HG02938 (cell line): ENCODE results near the gene NELFE.
A peak's percentile ranks its signal among the peaks of the same experiment; 100 is the strongest.
"Not testable (repeated sequence)": the region's sequence is repeated elsewhere in the genome, so short reads cannot be mapped to it uniquely, and the experiment has no call there.

Source experiments
- ATAC-seq: cut with Tn5 transposase; IDR thresholded peaks from one replicate; pipeline ENCODE4 v1.9.1; 2021; ENCODE audit warnings: mild to moderate bottlenecking, moderate library complexity; ENCODE audit not compliant: unreplicated experiment

NELFE gene, protein sequence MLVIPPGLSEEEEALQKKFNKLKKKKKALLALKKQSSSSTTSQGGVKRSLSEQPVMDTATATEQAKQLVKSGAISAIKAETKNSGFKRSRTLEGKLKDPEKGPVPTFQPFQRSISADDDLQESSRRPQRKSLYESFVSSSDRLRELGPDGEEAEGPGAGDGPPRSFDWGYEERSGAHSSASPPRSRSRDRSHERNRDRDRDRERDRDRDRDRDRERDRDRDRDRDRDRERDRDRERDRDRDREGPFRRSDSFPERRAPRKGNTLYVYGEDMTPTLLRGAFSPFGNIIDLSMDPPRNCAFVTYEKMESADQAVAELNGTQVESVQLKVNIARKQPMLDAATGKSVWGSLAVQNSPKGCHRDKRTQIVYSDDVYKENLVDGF

DNA sequence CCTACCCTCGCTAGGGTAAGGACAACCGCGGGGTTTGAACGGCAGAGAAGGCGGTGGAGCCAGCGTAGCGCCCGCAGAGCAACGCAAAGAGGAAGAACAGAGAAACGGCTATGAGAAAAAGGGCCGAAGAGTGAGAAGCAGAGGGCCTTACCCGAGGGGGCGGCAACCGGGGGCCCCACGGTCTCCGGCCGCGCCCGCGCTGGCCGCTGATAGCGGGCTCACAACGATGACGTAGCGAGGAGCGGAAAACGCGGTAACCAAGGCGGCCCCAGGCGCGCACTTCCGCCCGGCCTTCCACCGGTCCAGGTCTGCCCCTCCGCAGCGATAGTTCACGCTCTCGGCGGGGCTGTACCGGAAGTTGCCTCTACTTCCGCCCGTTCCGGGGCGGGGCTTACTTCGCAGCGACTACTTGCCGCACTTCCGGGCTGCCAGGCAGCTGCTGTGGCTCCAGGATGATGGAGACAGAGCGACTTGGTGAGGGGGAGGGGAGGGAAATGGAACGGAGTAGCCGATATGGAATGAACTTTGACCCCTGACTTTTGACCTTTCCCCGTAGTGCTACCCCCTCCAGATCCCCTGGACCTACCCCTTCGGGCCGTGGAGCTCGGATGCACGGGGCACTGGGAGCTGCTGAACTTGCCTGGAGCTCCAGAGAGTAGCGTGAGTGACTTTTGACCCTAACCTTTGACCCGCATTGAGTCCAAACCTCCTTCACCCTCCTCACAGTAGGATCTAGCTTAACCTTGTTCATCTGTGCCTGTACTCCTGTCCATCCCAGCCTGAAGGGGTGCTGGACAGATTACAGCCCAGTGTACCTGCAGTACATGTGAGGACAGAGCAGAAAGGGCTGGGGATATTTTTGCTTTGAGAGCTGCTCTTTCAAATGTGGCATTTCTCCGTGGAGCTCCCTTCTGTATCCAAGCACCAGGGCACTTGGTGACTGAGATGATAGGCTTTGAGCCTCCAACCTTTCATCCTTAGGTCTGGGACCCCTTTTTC is at the start of gene NELFE, which contains the start of gene SKIC2:
NELFE (minus strand) TSS at position 231 of the 999 bp plus-strand sequence. CDS start 525 bp downstream, outside the sequence.
SKIC2 (plus strand) TSS at position 435 of the 999 bp plus-strand sequence; CDS start at position 453, 18 bp downstream.
- peak; percentile 96 for ATAC-seq

DNA sequence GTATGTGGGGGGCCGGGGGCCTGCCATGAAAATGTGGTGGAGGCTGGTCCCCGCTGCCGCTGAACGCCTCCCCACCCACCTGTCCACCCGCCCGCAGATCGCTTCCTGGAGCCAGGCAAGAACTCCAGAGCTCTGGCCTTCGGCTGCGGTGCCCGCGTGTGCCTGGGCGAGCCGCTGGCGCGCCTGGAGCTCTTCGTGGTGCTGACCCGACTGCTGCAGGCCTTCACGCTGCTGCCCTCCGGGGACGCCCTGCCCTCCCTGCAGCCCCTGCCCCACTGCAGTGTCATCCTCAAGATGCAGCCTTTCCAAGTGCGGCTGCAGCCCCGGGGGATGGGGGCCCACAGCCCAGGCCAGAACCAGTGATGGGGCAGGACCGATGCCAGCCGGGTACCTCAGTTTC is 49.3 kb upstream of the NELFE start:
- ATAC-seq, result not testable (repeated sequence)

DNA sequence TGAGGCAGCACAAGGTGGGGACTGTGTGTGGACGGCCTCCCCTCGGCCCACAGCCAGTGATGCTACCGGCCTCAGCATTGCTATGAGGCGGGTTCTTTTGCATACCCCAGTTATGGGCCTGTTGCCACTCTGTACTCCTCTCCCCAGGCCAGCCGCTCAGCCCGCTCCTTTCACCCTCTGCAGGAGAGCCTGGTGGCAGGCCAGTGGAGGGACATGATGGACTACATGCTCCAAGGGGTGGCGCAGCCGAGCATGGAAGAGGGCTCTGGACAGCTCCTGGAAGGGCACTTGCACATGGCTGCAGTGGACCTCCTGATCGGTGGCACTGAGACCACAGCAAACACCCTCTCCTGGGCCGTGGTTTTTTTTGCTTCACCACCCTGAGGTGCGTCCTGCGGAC is 48.3 kb upstream of the NELFE start:
- ATAC-seq, result not testable (repeated sequence)

DNA sequence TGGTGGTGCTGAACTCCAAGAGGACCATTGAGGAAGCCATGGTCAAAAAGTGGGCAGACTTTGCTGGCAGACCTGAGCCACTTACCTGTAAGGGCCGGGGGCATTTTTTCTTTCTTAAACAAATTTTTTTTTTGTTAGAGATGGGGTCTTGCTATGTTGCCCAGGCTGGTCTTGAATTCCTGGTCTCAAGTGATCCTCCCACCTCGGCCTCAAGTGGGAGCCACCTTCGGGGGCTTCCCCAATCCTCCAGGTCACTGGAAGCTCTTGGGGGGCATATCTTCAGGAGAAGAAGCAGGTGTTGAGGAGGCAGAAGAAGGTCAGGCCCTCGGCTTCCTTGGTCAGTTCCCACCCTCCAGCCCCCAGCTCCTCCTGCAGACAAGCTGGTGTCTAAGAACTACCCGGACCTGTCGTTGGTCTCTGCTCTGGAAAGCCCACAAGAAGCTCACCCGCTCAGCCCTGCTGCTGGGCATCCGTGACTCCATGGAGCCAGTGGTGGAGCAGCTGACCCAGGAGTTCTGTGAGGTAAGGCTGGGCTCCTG is 47.3 kb upstream of the NELFE start:
- ATAC-seq, result not testable (repeated sequence)

DNA sequence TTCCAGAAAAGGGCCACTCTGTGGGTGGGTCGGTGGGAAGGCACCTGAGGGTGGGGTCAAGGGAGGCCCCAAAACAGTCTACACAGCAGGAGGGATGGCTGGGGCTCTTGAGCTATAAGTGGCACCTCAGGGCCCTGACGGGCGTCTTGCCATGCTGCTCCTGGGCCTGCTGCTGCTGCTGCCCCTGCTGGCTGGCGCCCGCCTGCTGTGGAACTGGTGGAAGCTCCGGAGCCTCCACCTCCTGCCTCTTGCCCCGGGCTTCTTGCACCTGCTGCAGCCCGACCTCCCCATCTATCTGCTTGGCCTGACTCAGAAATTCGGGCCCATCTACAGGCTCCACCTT is 46.7 kb upstream of the NELFE start:
- ATAC-seq, result not testable (repeated sequence)

DNA sequence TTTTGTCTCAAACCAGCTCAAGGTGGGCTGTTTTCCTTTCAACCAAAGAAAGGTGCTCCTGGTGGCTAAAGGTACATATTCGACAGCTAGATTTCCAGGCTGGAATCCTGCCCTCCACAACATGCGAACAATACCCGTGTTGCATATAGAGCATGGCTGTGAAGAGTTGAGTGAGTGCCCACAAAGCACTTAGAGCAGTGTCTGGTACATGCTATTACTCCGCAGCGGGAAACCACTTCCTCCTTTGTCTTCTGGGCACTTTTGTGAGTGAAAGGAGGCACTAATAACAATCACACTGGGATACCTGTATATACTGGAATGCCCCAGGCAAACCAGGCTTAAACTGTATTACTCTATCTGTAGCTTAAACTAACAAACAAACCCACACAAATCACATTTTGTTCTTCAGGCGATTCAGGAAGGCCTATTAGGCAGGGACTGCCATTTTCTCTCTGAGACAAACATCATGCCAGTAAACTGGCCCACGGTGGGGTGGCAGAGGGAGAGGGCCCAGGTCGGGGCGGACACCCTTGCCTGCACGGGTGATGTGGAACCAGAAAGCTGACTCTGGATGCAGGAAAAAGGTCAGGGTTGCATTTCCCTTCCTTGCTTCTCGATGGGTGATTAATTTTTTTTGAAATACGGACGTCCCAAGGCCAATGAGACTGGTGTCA is 46.2 kb upstream of the NELFE start:
- not testable (repeated sequence) for ATAC-seq

DNA sequence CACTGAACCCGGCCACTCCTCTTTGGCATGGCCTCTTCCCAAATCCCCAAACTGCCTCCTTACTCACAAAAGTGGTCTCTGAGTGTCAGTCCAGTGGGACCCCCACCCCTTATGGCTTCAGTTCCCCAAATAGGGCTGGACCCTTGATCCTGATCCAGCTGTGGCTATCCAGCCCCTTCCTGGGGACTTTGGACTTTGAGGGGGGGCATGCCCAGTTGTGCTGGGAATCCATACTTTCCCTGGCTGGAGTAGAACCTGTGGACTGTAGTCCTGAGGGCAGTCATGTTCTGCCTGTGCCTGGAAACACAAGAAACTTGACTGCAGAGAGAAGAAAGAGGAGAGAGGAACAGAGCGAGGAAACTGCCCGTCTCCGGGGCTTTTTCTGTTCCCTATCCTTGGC is 45.6 kb upstream of the NELFE start:
- ATAC-seq, result not testable (repeated sequence)

DNA sequence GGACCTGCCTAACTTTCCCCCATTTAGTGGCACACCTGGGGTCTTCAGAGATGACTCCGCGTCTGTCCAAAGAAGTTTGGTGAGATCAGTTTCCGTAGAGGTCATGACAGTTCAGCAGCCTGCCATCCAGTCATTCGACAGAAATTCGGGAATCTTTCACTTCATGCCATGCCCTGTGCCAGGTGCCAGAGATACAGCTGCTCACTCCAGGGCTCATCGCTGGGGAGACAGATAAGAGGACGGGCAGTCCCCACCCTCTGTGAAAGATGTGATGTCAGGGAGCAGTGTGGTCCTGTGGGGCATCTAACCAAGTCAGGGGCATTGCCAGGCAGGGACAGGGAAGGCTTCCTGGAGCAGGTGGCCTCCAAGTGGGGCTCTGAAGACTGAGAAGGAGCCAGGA is 44.5 kb upstream of the NELFE start:
- ATAC-seq, result not testable (repeated sequence)

DNA sequence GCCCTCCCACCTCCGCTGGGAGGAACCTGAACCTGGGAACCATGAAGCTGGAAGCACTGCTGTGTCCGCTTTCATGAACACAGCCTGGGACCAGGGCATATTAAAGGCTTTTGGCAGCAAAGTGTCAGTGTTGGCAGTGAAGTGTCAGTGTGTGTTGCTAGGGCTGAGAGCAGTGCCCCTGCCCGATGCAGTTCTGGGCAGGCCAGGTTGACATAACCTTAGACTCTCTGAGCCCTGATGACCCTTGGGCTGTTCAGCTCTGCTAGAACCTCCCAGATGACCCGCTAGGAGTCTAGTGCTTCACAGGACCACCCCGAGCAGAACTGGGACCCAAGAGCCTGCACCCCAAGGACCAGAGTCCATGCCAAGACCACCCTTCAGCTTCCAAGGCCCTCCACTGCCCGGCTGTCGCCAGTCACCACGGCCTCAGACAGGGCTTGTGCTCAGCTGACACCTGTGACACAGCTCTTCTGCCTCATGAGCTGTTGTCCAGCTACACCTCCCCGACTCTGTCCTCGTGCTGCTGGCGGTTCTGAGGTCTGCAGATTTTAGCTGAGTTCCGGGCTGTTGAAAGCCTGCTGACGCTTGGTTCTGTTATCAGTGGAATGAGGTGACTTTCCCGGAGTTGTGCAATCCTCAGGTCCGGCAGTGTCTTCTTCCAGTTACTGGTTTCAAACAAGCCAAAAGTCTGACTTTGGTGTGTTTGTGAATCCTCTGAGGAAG is 43.9 kb upstream of the NELFE start:
- not testable (repeated sequence) for ATAC-seq

DNA sequence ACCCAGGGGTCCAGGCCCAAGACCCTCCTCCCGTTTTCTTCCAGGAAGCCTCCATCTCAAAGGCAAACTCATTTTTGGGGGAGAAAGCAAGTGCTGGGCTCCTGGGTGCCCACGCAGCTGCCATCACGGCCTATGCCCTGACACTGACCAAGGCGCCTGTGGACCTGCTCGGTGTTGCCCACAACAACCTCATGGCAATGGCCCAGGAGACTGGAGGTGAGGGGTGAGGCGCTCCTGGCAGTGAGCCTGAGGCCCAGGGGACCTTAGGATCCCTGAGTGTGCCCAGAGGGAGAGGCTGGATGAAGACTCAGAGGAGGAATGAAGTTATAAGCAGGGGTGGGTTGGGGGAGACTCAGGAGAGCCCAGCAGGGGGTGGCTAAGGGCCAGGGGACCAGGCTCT is 37.6 kb upstream of the NELFE start:
- not testable (repeated sequence) for ATAC-seq

DNA sequence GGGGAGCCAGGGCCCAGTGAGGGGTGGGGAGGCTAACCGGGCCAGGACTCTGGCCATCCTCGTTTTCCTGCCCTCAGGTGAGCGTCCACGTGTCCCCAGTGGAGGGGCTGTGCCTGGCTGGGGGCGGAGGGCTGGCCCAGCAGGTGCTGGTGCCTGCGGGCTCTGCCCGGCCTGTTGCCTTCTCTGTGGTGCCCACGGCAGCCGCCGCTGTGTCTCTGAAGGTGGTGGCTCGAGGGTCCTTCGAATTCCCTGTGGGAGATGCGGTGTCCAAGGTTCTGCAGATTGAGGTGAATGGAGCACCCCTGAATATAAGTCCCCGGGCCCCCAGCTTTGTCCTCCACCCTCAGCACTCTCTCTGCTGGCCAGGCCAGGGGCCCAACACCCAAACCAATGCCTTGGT is 35.6 kb upstream of the NELFE start:
- ATAC-seq, result not testable (repeated sequence)

DNA sequence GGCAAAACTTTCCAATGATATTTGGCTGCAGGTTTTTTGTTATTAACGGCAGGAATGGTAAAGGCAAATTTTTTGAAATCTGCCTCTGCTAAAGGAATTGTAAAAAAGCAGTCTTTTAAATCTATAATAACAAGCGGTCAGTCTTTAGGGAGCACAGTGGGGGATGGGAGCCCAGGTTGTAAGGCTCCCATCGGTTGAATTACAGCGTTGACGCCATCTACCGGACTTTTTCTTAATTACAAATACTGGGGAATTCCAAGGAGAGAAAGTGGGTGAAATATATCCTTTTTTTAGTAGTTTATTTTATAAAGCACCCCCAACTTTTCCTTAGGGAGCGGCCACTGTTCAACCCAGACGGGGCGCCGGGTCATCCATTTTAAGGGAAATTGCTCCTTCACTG is 30.6 kb upstream of the NELFE start:
- ATAC-seq, result not testable (repeated sequence)

DNA sequence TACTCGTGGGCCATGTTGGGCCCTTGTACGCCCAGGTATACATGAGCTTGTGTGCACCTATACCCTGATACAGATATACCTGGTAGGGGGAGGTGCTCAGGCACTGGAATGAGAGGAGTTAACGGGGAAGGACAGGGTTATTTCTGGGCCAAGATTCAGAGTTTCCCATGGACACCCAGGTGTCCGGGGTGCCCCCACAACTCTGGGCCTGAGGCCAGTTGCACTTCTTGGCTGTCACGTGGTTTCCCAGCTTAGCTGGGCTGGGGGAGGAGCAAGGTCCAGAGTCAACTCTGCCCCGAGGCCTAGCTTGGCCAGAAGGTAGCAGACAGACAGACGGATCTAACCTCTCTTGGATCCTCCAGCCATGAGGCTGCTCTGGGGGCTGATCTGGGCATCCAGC is 23.0 kb upstream of the NELFE start, which contains the start of gene C4A:
C4A (plus strand) TSS at position 314 of the 400 bp plus-strand sequence; CDS start at position 365, 51 bp downstream.
- ATAC-seq, result not testable (repeated sequence)

DNA sequence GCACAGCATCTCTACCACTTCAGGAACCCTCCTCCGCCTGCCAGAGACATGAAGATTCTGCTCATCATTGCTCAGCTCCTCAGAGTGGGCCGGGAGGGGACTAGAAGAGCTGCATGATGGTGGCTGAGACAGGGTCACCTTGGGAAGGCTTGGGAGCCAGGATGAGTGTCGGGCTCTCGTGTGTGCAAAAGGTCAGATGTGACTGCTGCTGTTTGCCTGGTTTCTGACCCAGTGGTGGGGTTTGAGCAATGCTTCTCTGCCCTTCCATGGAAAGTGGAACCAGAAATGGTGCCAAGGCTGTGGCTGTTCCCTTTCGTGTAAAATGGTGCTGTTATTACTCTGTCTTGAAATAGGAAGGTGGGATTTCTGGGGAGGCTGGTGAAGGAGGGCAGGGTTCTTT is 22.2 kb upstream of the NELFE start:
- not testable (repeated sequence) for ATAC-seq

DNA sequence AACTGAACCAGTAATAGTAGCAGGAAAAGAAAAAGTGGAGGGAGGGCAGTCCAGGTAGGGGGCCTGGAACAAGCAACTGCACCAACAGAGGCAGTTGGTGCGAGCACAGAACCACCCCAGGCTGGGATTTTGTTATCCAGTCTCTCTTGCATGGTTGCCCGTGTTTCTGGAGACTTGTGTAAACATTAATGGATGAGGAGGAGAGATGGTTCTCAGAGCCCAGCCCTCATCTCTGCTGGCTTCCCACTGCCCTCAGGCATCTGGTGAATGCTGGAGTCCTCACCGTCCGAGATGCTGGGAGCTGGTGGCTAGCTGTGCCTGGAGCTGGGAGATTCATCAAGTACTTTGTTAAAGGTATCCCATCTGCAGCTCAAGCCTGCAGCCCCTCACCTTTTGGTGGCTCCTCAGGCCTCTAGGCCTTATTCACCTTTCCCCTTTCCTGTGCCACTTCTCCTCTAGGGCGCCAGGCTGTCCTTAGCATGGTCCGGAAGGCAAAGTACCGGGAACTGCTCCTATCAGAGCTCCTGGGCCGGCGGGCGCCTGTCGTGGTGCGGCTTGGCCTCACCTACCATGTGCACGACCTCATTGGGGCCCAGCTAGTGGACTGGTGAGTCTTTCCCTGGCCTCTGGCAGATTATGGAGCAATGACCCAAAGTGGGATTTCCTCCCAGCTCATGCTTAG is 21.6 kb upstream of the NELFE start:
- not testable (repeated sequence) for ATAC-seq

DNA sequence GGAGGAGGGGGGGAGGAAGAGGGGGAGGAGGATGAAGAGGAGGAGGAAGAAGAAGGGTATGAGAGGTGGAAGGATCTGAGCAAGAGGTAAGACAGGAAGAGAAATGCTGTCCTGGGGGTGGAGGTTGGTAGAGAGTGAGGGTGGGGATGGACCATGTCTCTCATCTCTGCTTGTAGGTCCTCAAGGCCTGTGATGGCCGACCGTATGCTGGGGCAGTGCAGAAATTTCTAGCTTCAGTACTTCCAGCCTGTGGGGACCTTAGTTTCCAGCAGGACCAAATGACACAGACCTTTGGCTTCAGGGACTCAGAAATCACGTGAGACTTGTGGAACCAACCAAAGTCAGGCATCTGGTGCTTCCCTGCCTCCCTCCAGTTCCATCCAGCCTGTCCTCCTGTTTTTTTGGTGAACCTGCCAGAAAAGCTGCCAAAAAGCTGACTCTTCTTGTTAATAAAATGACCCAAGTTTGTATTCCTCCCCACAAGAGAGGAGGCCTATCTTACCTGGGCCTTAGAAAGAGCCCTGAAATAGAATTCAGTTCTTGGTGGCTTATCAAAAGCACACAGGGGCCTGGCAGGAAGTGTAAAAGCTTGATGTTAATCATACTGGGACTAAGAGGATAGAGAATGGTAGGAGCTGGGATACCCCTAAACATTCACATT is 20.6 kb upstream of the NELFE start:
- ATAC-seq, result no peak

DNA sequence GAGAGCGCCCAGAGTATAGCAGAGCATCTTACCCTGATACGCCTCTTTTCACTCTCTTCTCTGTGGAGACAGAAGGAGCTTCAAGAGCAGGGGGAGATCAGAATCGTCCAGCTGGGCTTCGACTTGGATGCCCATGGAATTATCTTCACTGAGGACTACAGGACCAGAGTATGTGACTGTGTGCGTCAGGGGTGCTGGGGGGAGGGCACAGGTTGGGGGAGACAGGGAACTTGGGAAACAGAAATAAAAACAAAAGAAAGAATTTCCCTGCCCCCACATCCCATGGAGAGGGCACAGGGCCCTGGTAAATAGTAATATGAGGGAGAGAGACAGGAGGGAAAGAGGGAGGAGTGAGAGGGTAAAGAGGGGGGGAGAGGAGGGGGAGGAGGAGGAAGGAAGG is 20.1 kb upstream of the NELFE start:
- no peak for ATAC-seq

DNA sequence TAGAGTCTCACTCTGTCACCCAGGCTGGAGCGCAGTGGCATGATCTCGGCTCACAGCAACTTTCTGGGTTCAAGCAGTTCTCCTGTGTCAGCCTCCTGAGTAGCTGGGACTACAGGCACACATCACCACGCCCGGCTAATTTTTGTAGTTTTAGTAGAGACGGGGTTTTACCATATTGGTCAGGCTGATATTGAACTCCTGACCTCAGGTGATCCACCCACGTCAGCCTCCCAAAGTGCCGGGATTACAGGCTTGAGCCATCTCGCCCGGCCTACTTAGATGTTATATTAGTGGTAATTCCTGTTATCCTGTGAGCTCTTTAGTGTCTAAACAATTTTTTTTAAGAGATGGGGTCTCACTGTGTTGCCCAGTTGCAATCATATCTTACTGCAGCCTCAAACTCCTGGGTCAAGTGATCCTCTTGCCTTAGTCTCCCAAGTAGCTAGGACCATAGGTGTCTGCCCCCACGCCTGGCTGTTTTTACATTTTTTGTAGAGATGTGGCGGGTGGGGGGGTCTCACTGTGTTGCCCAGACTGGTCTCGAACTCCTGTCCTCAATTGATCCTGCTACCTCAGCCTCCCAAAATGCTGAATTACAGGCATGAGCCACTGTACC is 19.2 kb upstream of the NELFE start:
- ATAC-seq, result no peak
